ENCODE results near the gene TMEM37. TPM values are rescaled to one million over a fixed set of nuclear protein-coding genes. Genes with fewer than 3 reads are reported as not detected.

The TMEM37 gene
- total and polyA plus RNA-seq, 4 donors, result 0.69 to 4.7 (median 2.5) TPM

GRCh38 chr2:119482481-119483394, 51.1 kb downstream of the TMEM37 start:
- no peaks in the 10 kb centered on the region for H3K9me3 ChIP-seq (ENCODE audit: control insufficient read depth, insufficient read depth, low read length)
- WGBS (ENCODE audit: insufficient coverage), result 58% methylated on average over 18 of the region's 20 CpGs
- no peaks in the 10 kb centered on the region for H3K27me3 ChIP-seq (ENCODE audit: control insufficient read depth, insufficient read depth, low read length)
- H3K36me3 ChIP-seq (ENCODE audit: control insufficient read depth, insufficient read depth, low read length), result no peaks in the 10 kb centered on the region
- no peak overlapping the region for H3K4me3 ChIP-seq (ENCODE audit: low read depth, low read length)
- H3K4me1 ChIP-seq (ENCODE audit: control insufficient read depth, insufficient read depth, low read length), result peaks cover 8% of the 10 kb centered on the region
- H3K27ac ChIP-seq (ENCODE audit: low read depth, low read length), result no peak overlapping the region
- DNase-seq (ENCODE audit: low read depth in 4 of 6, low spot score in 6 of 6), result no peak

DNA sequence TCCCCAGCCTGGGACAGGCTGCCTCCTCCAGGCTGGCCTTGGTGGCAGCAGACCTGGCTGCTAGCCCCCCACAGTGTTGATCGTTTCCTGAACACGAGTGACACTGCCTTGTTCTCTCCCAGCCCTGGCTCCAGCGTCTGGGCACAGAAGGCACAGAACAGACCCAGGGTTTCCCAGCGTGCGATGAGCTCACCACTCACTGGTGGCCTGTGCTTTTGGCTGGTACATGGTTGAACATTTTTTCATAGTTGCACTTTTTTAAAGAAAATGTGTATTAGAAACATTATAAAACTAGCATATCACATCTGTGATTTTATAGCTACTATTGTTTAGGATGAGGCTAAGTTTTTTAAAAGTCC, 51.7 kb downstream of the TMEM37 start:
- 52% methylated on average over 3 of the region's 5 CpGs for WGBS (ENCODE audit: insufficient coverage)
- no peak for DNase-seq (ENCODE audit: low read depth in 4 of 6, low spot score in 6 of 6)
- peaks cover 8% of the 10 kb centered on the region for H3K4me1 ChIP-seq (ENCODE audit: control insufficient read depth, insufficient read depth, low read length)
- no peak overlapping the region for H3K4me3 ChIP-seq (ENCODE audit: low read depth, low read length)
- H3K36me3 ChIP-seq (ENCODE audit: control insufficient read depth, insufficient read depth, low read length), result no peaks in the 10 kb centered on the region
- H3K27me3 ChIP-seq (ENCODE audit: control insufficient read depth, insufficient read depth, low read length), result no peaks in the 10 kb centered on the region
- H3K9me3 ChIP-seq (ENCODE audit: control insufficient read depth, insufficient read depth, low read length), result no peaks in the 10 kb centered on the region
- H3K27ac ChIP-seq (ENCODE audit: low read depth, low read length), result no peak overlapping the region

- Histone ChIP-seq H3K27me3 (ENCODE audit: control insufficient read depth, insufficient read depth, low read length) (no peaks in the 10 kb centered on the region), H3K36me3 (ENCODE audit: control insufficient read depth, insufficient read depth, low read length) (no peaks in the 10 kb centered on the region), H3K4me3 (ENCODE audit: low read depth, low read length) (no peak overlapping the region), H3K4me1 (ENCODE audit: control insufficient read depth, insufficient read depth, low read length) (peaks cover 8% of the 10 kb centered on the region), H3K9me3 (ENCODE audit: control insufficient read depth, insufficient read depth, low read length) (no peaks in the 10 kb centered on the region), H3K27ac (ENCODE audit: low read depth, low read length) (no peak overlapping the region)
- 89% methylated on average over 9 of the region's 11 CpGs for whole genome bisulfite sequencing (ENCODE audit: insufficient coverage)
- no peak for DNase-seq (ENCODE audit: low read depth in 4 of 6, low spot score in 6 of 6)
Measured at GRCh38 chr2:119483896-119484718, 52.5 kb downstream of the TMEM37 start.

- 69% methylated on average over 6 of the region's 6 CpGs for WGBS (ENCODE audit: insufficient coverage)
- no peak for DNase-seq (ENCODE audit: low read depth in 4 of 6, low spot score in 6 of 6)
- H3K36me3 ChIP-seq (ENCODE audit: control insufficient read depth, insufficient read depth, low read length), result no peaks in the 10 kb centered on the region
- H3K9me3 ChIP-seq (ENCODE audit: control insufficient read depth, insufficient read depth, low read length), result no peaks in the 10 kb centered on the region
- H3K4me3 ChIP-seq (ENCODE audit: low read depth, low read length), result no peak overlapping the region
- no peaks in the 10 kb centered on the region for H3K27me3 ChIP-seq (ENCODE audit: control insufficient read depth, insufficient read depth, low read length)
- peaks cover 8% of the 10 kb centered on the region for H3K4me1 ChIP-seq (ENCODE audit: control insufficient read depth, insufficient read depth, low read length)
- H3K27ac ChIP-seq (ENCODE audit: low read depth, low read length), result no peak overlapping the region
Measured at GRCh38 chr2:119484834-119485233, 53.2 kb downstream of the TMEM37 start.

- no peaks in the 10 kb centered on the region for H3K36me3 ChIP-seq (ENCODE audit: control insufficient read depth, insufficient read depth, low read length)
- H3K27ac ChIP-seq (ENCODE audit: low read depth, low read length), result no peak overlapping the region
- no peaks in the 10 kb centered on the region for H3K9me3 ChIP-seq (ENCODE audit: control insufficient read depth, insufficient read depth, low read length)
- H3K4me1 ChIP-seq (ENCODE audit: control insufficient read depth, insufficient read depth, low read length), result peaks cover 8% of the 10 kb centered on the region
- DNase-seq (ENCODE audit: low read depth in 4 of 6, low spot score in 6 of 6), result no peak
- no peak overlapping the region for H3K4me3 ChIP-seq (ENCODE audit: low read depth, low read length)
- 83% methylated on average over 12 of the region's 12 CpGs for WGBS (ENCODE audit: insufficient coverage)
- H3K27me3 ChIP-seq (ENCODE audit: control insufficient read depth, insufficient read depth, low read length), result no peaks in the 10 kb centered on the region
Measured at GRCh38 chr2:119485336-119486110, 53.9 kb downstream of the TMEM37 start.

DNA sequence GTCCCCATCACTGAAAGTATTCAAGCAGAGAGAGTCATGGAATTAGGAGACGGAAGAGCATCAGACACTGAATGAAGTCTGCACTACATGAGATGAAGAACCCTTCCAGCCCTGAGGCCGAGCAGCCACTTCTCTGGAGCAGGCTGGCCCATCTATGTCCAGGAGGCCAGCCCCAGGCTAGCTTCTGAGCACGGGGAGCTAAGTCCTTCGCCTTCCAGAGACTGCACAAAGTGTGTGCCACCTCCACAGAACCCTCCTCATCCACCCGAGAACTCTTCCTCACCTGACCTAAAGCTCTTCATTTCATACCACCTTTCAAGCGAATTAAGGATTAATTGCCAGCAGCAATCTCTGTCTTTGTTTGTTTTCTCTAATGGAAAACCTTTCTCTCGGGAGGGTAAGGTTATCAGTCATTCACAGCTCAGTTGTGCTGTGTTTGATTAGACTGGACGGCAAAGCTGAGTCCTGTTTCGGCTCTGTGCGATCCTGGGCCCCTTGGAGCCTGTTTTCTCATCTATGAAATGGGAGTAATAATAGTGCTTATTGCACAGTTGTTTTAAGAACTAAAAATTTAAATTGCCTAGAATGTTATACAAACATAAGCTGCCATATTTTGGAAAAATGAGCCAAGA, 54.7 kb downstream of the TMEM37 start:
- H3K27ac ChIP-seq (ENCODE audit: low read depth, low read length), result no peak overlapping the region
- H3K9me3 ChIP-seq (ENCODE audit: control insufficient read depth, insufficient read depth, low read length), result no peaks in the 10 kb centered on the region
- no peaks in the 10 kb centered on the region for H3K27me3 ChIP-seq (ENCODE audit: control insufficient read depth, insufficient read depth, low read length)
- WGBS (ENCODE audit: insufficient coverage), result 85% methylated on average over 5 of the region's 10 CpGs
- no peak for DNase-seq (ENCODE audit: low read depth in 4 of 6, low spot score in 6 of 6)
- H3K36me3 ChIP-seq (ENCODE audit: control insufficient read depth, insufficient read depth, low read length), result no peaks in the 10 kb centered on the region
- peaks cover 8% of the 10 kb centered on the region for H3K4me1 ChIP-seq (ENCODE audit: control insufficient read depth, insufficient read depth, low read length)
- H3K4me3 ChIP-seq (ENCODE audit: low read depth, low read length), result no peak overlapping the region

GRCh38 chr2:119486886-119487285, 55.2 kb downstream of the TMEM37 start:
- H3K36me3 ChIP-seq (ENCODE audit: control insufficient read depth, insufficient read depth, low read length), result no peaks in the 10 kb centered on the region
- H3K27ac ChIP-seq (ENCODE audit: low read depth, low read length), result no peak overlapping the region
- peaks cover 8% of the 10 kb centered on the region for H3K4me1 ChIP-seq (ENCODE audit: control insufficient read depth, insufficient read depth, low read length)
- 75% methylated on average over 6 of the region's 7 CpGs for WGBS (ENCODE audit: insufficient coverage)
- H3K4me3 ChIP-seq (ENCODE audit: low read depth, low read length), result no peak overlapping the region
- no peaks in the 10 kb centered on the region for H3K27me3 ChIP-seq (ENCODE audit: control insufficient read depth, insufficient read depth, low read length)
- peak in 1 of 6 donors; percentile 11 for DNase-seq (ENCODE audit: low read depth in 4 of 6, low spot score in 6 of 6)
- H3K9me3 ChIP-seq (ENCODE audit: control insufficient read depth, insufficient read depth, low read length), result no peaks in the 10 kb centered on the region

DNA sequence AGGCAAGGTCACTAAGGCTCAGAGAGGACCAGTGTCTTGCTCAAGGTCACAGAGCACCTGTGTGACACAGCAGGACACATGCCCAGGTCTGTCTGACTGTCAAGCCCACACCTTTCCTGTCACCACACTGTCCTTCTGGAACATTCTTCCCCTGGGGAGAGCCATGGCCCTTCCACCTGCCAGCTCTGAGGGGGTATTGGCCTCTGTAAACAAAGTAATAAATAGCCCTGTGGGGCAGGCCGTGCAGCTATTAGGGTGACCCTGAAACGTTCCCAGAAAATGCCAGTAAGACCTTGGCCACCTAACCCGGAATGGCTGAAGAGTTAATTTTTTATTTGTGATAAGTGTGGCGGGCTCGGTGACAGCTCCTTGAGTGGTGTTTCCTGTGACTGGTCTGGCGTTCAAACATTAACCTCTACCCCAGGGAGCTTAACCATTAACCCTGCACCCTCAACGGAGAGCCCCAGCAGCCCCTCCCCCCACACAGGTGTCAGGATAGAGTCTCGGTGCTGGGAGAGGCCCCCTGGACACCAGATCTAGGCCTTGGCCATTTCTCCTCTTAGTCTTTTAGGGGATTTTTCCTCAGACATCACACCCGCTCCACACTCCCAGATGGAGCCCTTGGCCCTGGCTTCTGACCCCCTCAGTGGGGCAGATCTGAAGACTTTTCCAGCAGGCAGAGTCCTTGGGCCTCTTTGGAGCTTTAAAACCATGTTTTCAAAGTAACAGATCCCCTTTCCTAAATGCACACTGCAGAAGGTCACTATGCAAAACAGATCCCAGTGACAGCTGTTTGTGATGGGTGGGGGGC, 56.0 kb downstream of the TMEM37 start:
- no peak overlapping the region for H3K27ac ChIP-seq (ENCODE audit: low read depth, low read length)
- no peaks in the 10 kb centered on the region for H3K27me3 ChIP-seq (ENCODE audit: control insufficient read depth, insufficient read depth, low read length)
- H3K9me3 ChIP-seq (ENCODE audit: control insufficient read depth, insufficient read depth, low read length), result no peaks in the 10 kb centered on the region
- no peak for DNase-seq (ENCODE audit: low read depth in 4 of 6, low spot score in 6 of 6)
- peaks cover 6% of the 10 kb centered on the region for H3K4me1 ChIP-seq (ENCODE audit: control insufficient read depth, insufficient read depth, low read length)
- WGBS (ENCODE audit: insufficient coverage), result 45% methylated on average over 7 of the region's 9 CpGs
- H3K4me3 ChIP-seq (ENCODE audit: low read depth, low read length), result no peak overlapping the region
- no peaks in the 10 kb centered on the region for H3K36me3 ChIP-seq (ENCODE audit: control insufficient read depth, insufficient read depth, low read length)
